OCI-LY3 (cell line): ENCODE data around the gene BCL2L13.

Source experiments
- H2AFZ ChIP-seq: fragments of 200-600, 300-600 bp; shearing (Covaris generic); 2 replicates; pipeline ENCODE4 v1.6.0; 2014; ENCODE audit warnings: antibody characterized with exemption, low read depth, low read length
- H3K27ac ChIP-seq: fragments of 200-600, 300-600 bp; sonication (generic); 2 replicates; pipeline ENCODE4 v1.5.1; 2014; ENCODE audit warnings: mild to moderate bottlenecking, low read length, moderate library complexity, mixed read lengths
- H3K27me3 ChIP-seq: fragments of 200-600, 300-600 bp; sonication (generic); 2 replicates; pipeline ENCODE4 v1.6.1; 2014; ENCODE audit warnings: low read depth, low read length, mixed read lengths
- H3K36me3 ChIP-seq: fragments of 200-600, 300-600 bp; sonication (generic); replicated peaks from 2 replicates; pipeline ENCODE3; 2014; ENCODE audit warnings: low read depth, low read length, mixed read lengths
- H3K4me1 ChIP-seq: fragments of 300-600, 200-600 bp; sonication (generic); 2 replicates; pipeline ENCODE4 v1.6.1; 2014; ENCODE audit warnings: low read length, mixed read lengths
- H3K4me2 ChIP-seq: fragments of 200-600, 300-600 bp; sonication (generic); 2 replicates; pipeline ENCODE4 v1.6.1; 2014; ENCODE audit warnings: low read length, mixed read lengths
- H3K4me3 ChIP-seq: fragments of 300-600, 200-600 bp; sonication (generic); 2 replicates; pipeline ENCODE4 v1.5.1; 2014; ENCODE audit warnings: antibody characterized with exemption, mild to moderate bottlenecking, low read length, moderate library complexity
- H3K79me2 ChIP-seq: fragments of 300-600, 200-600 bp; shearing (Covaris generic); 2 replicates; pipeline ENCODE4 v1.6.1; 2014; ENCODE audit warnings: mild to moderate bottlenecking, low read length, mixed read lengths
- H3K9ac ChIP-seq: fragments of 300-600, 200-600 bp; shearing (Covaris generic); 2 replicates; pipeline ENCODE4 v1.6.0; 2014; ENCODE audit warnings: mild to moderate bottlenecking, low read length, moderate library complexity
- H3K9me3 ChIP-seq: fragments of 200-600, 300-600 bp; shearing (Covaris generic); 2 replicates; pipeline ENCODE4 v1.6.1; 2014; ENCODE audit warnings: low read length, mixed read lengths; ENCODE audit not compliant: insufficient read depth
- H4K20me1 ChIP-seq: fragments of 200-600, 300-600 bp; sonication (generic); 2 replicates; pipeline ENCODE4 v1.6.1; 2016; ENCODE audit warnings: low read length, mixed read lengths; ENCODE audit not compliant: insufficient read depth
- CTCF ChIP-seq: fragments of 200-600, 300-600 bp; sonication (generic); IDR thresholded peaks from 2 replicates; pipeline ENCODE4 v1.5.1; 2014; ENCODE audit warnings: antibody characterized with exemption, low read length, low read depth
- EZH2phosphoT487 ChIP-seq: fragments of 200-600 bp; shearing (Covaris generic); IDR thresholded peaks from 2 replicates; pipeline ENCODE4 v1.6.1; 2018; ENCODE audit warnings: antibody characterized with exemption, mixed run types, low read depth

Gene BCL2L13

DNA sequence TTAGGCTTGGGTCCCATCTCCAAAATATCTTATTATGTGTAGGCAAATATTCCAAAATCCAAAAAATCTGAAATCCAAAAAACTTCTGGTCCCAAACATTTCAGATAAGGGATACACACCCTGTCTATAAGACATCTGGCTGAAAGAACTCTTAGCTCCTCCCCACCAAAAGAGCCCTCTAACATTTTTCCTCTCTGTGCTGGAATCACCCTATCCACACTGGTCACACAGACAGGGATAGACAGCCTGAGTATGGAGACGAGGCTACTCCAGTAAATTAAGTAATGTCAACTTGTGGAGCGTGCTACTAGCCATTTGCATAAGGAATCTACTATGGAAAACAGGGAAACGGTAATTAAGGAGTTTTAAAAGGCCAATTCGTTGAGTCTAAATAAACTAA lies 34.9 kb upstream of the BCL2L13 start:
- H3K36me3 ChIP-seq: peaks cover 31% of the 10 kb centered on the region
- no peaks in the 10 kb centered on the region for H3K9me3 ChIP-seq
- no peak overlapping the region for H3K4me2 ChIP-seq
- no peak overlapping the region for H3K27ac ChIP-seq
- peaks cover 13% of the 10 kb centered on the region for H4K20me1 ChIP-seq
- H2AFZ ChIP-seq: no peak overlapping the region
- no peaks in the 10 kb centered on the region for H3K79me2 ChIP-seq
- no peaks in the 10 kb centered on the region for H3K27me3 ChIP-seq
- H3K4me1 ChIP-seq: no peaks in the 10 kb centered on the region
- H3K4me3 ChIP-seq: no peak overlapping the region
- TF ChIP-seq CTCF: no peak
- H3K9ac ChIP-seq: no peak overlapping the region

DNA sequence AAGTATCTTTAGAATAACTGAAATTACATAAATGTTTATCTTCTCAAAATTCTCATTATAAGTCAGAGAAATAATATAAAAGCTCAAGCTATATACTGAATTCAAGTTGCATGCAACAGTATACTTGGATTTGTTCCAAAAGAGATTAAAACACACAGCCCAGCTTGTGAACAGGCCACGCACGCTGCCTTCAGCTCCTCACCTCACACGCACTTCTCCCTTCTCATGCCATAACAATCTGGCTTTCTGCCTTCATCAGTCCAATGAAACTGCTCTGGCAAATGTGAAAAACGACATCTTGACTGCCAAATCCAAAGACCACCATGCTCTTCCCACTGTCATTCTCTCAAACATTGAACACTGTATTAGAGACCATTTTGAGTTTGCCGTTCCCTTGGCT lies 32.1 kb upstream of the BCL2L13 start:
- Histone ChIP-seq H3K9ac (no peak overlapping the region), H3K36me3 (peaks cover 28% of the 10 kb centered on the region), H3K27ac (no peak overlapping the region), H2AFZ (no peak overlapping the region), H3K27me3 (no peaks in the 10 kb centered on the region), H3K4me1 (no peaks in the 10 kb centered on the region), H3K9me3 (no peaks in the 10 kb centered on the region), H3K4me3 (no peak overlapping the region), H3K4me2 (no peak overlapping the region), H4K20me1 (peaks cover 13% of the 10 kb centered on the region), H3K79me2 (no peaks in the 10 kb centered on the region)
- no peak for TF ChIP-seq CTCF
- TF ChIP-seq EZH2phosphoT487: no peak

DNA sequence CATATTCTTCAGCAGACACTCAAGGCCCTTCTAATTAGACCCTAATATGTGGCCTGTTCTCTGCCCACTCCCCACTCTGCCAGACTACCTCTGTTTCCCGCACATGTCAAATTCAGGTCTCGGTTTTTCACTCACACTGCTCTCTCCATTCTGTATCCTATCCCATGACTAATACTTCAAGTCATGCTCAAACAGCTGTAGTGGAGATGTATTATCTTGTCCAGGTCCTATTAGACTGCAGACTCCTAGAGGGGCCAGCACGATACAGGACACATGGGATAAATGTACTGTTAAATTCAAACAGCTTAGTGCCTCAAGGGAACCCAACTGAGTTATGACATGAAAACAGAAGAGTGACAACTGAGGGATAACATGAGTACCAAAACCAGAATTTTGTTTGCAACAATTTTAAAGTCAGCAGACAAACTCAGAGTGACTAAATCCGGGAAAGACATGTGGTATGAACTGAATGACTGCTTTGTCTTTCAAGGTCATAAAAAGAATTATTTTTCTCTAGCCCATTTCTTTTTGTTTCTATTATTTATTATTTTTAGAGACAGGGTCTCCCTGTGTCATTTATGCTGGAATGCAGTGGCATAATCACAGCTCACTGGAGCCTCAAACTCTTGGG lies 30.6 kb upstream of the BCL2L13 start:
- H2AFZ ChIP-seq: no peak overlapping the region
- peaks cover 40% of the 10 kb centered on the region for H3K36me3 ChIP-seq

GRCh38 chr22:17612057-17612456 lies 26.5 kb upstream of the BCL2L13 start:
- no peaks in the 10 kb centered on the region for H3K9me3 ChIP-seq
- peaks cover 27% of the 10 kb centered on the region for H3K36me3 ChIP-seq
- no peaks in the 10 kb centered on the region for H3K27me3 ChIP-seq
- TF ChIP-seq CTCF: no peak
- H3K27ac ChIP-seq: no peak overlapping the region
- H4K20me1 ChIP-seq: peaks cover 4% of the 10 kb centered on the region; the same call in 1 of the 2 replicates
- no peak overlapping the region for H3K4me3 ChIP-seq
- no peak overlapping the region for H3K4me2 ChIP-seq
- no peak overlapping the region for H2AFZ ChIP-seq
- H3K9ac ChIP-seq: no peak overlapping the region
- H3K4me1 ChIP-seq: no peaks in the 10 kb centered on the region
- H3K79me2 ChIP-seq: no peaks in the 10 kb centered on the region

More for the DNA sequence above, 30.6 kb upstream of the BCL2L13 start:
- H3K4me2 ChIP-seq: no peak overlapping the region
- TF ChIP-seq EZH2phosphoT487 (no peak), CTCF (no peak)
- peaks cover 13% of the 10 kb centered on the region for H4K20me1 ChIP-seq
- H3K4me1 ChIP-seq: no peaks in the 10 kb centered on the region
- H3K27ac ChIP-seq: no peak overlapping the region
- H3K4me3 ChIP-seq: no peak overlapping the region
- no peak overlapping the region for H3K9ac ChIP-seq
- no peaks in the 10 kb centered on the region for H3K9me3 ChIP-seq
- no peaks in the 10 kb centered on the region for H3K79me2 ChIP-seq
- no peaks in the 10 kb centered on the region for H3K27me3 ChIP-seq
